HCT116 (cell line): ENCODE results near the gene KLHL24. TPM values are rescaled to one million over a fixed set of nuclear protein-coding genes. Genes with fewer than 3 reads are reported as not detected.

ENCODE experiments used
- ATAC-seq: fragments of 200-7000 bp; cut with Tn5 transposase; 2 replicates; pipeline ENCODE4 v1.9.1; 2020; ENCODE audit warnings: mild to moderate bottlenecking, moderate library complexity
- BruUV-seq: library from RNA; stranded (reverse); fragments of 400-500 nt; replicated peaks from 2 replicates; lab custom pipeline; 2021; lab: Mats Ljungman, UMichigan
- CTCF ChIA-PET: fragments of 300-600 bp; sonication (Branson Sonifier 250); formaldehyde crosslinking; loops from one replicate; lab custom pipeline; 2021; ENCODE audit warnings: antibody characterized with exemption; lab: Charles Lee
- POLR2A ChIA-PET: fragments of 300-600, 350-600 bp; sonication (Branson Sonifier 250); formaldehyde crosslinking; loops from one replicate; lab custom pipeline; 2021; ENCODE audit warnings: antibody characterized with exemption; lab: Charles Lee
- RAD21 ChIA-PET, 2 experiments: fragments of 300-600 bp; sonication (Branson Sonifier 250); formaldehyde crosslinking; loops; one replicate each; lab custom pipeline; 2023; ENCODE audit warnings: low total read pairs in 2 of 2; ENCODE audit not compliant: uncharacterized antibody in 2 of 2, unreplicated experiment in 2 of 2, low non-redundant PET in 1 of 2; lab: Charles Lee
- DNase-seq: peaks from one replicate; pipeline ENCODE4 v3.0.0-alpha.2; 2010; ENCODE audit warnings: low read depth, low spot score
- H2AFZ ChIP-seq: fragments of 200-600 bp; shearing (Covaris generic), sonication (generic); 2 replicates; pipeline ENCODE4 v1.6.1; 2017; ENCODE audit warnings: low read depth, mixed run types, mixed read lengths, antibody characterized with exemption, low read length; ENCODE audit not compliant: poor library complexity, severe bottlenecking
- H3K27ac ChIP-seq: 2 replicates; pipeline ENCODE4 v1.5.1; 2012; ENCODE audit warnings: low read depth, low read length
- H3K27me3 ChIP-seq: fragments of 200-600 bp; sonication (generic); 2 replicates; pipeline ENCODE4 v1.6.1; 2016; ENCODE audit warnings: mixed run types, low read length, mixed read lengths; ENCODE audit not compliant: insufficient read depth
- H3K36me3 ChIP-seq, 2 experiments: fragments of 200-500 bp in 1 of 2; fragments of 200-600 bp in 1 of 2; sonication (Bioruptor generic) in 1 of 2; sonication (generic) in 1 of 2; 2 replicates each; pipeline versions ENCODE4 v1.5.1 to v1.6.1; 2014 to 2016; ENCODE audit warnings: low read length in 2 of 2, inconsistent platforms in 1 of 2, mixed read lengths in 1 of 2, mixed run types in 1 of 2; ENCODE audit not compliant: insufficient read depth in 2 of 2, control insufficient read depth in 1 of 2
- H3K4me1 ChIP-seq, 2 experiments: fragments of 200-600 bp in 1 of 2; sonication (generic) in 1 of 2; 2 replicates each; pipeline versions ENCODE4 v1.5.1 to v1.6.1; 2012 to 2017; ENCODE audit warnings: low read length in 2 of 2, inconsistent platforms in 1 of 2, mild to moderate bottlenecking in 1 of 2, mixed read lengths in 1 of 2, mixed run types in 1 of 2, moderate library complexity in 1 of 2; ENCODE audit not compliant: insufficient read depth in 2 of 2, control insufficient read depth in 1 of 2
- H3K4me2 ChIP-seq: fragments of 200-600 bp; sonication (generic); 2 replicates; pipeline ENCODE4 v1.6.1; 2017; ENCODE audit warnings: mixed run types, low read length, mixed read lengths
- H3K4me3 ChIP-seq, 2 experiments: fragments of 200-600 bp in 1 of 2; sonication (generic) in 1 of 2; replicated peaks in 1 of 2; 2 replicates each; pipeline ENCODE4 v1.5.1; 2011 to 2016; ENCODE audit warnings: low read length in 2 of 2, control low read depth in 1 of 2, low read depth in 1 of 2, mild to moderate bottlenecking in 1 of 2, mixed read lengths in 1 of 2, mixed run types in 1 of 2
- H3K79me2 ChIP-seq: fragments of 200-600 bp; sonication (generic); 2 replicates; pipeline ENCODE4 v1.6.1; 2017; ENCODE audit warnings: mild to moderate bottlenecking, mixed run types, low read length, moderate library complexity, mixed read lengths; ENCODE audit not compliant: insufficient read depth
- H3K9ac ChIP-seq: fragments of 200-600 bp; sonication (generic); 2 replicates; pipeline ENCODE4 v1.6.1; 2016; ENCODE audit warnings: low read length, mixed read lengths
- H3K9me2 ChIP-seq: fragments of 200-600 bp; sonication (generic), shearing (Covaris generic); 2 replicates; pipeline ENCODE4 v1.6.1; 2017; ENCODE audit warnings: mixed run types, mild to moderate bottlenecking, moderate library complexity; ENCODE audit not compliant: insufficient read depth
- H3K9me3 ChIP-seq, 2 experiments: fragments of 200-500 bp in 1 of 2; fragments of 200-600 bp in 1 of 2; sonication (Bioruptor generic) in 1 of 2; sonication (generic) in 1 of 2; 2 replicates each; pipeline ENCODE4 v1.6.1; 2014 to 2017; ENCODE audit warnings: low read length in 2 of 2, mixed read lengths in 2 of 2, inconsistent platforms in 1 of 2, low read depth in 1 of 2, mild to moderate bottlenecking in 1 of 2, mixed run types in 1 of 2, moderate library complexity in 1 of 2; ENCODE audit not compliant: control insufficient read depth in 1 of 2, insufficient read depth in 1 of 2
- H4K20me1 ChIP-seq: fragments of 200-600 bp; sonication (generic), shearing (Covaris generic); 2 replicates; pipeline ENCODE4 v1.6.1; 2017; ENCODE audit warnings: mixed run types, mild to moderate bottlenecking, moderate library complexity; ENCODE audit not compliant: insufficient read depth
- CBX3 ChIP-seq: IDR thresholded peaks from 2 replicates; pipeline ENCODE4 v1.6.1; 2012; ENCODE audit warnings: low read depth
- EGR1 ChIP-seq: IDR thresholded peaks from 2 replicates; pipeline ENCODE4 v1.6.1; 2012; ENCODE audit warnings: low read depth
- ELF1 ChIP-seq: IDR thresholded peaks from 2 replicates; pipeline ENCODE4 v1.6.1; 2012; ENCODE audit warnings: low read depth, borderline replicate concordance
- EZH2phosphoT487 ChIP-seq: fragments of 200-600 bp; IDR thresholded peaks from 2 replicates; pipeline ENCODE4 v1.6.1; 2018; ENCODE audit warnings: antibody characterized with exemption, borderline replicate concordance
- FOSL1 ChIP-seq: IDR thresholded peaks from 2 replicates; pipeline ENCODE4 v1.6.1; 2012; ENCODE audit warnings: low read depth
- JUND ChIP-seq: IDR thresholded peaks from 2 replicates; pipeline ENCODE4 v1.6.1; 2012
- POLR2A ChIP-seq: IDR thresholded peaks from 2 replicates; pipeline ENCODE4 v1.7.0; 2011; ENCODE audit warnings: borderline replicate concordance; ENCODE audit not compliant: insufficient read depth, insufficient read length; ENCODE audit errors: extremely low read depth
- POLR2AphosphoS5 ChIP-seq: IDR thresholded peaks from 2 replicates; pipeline ENCODE4 v1.6.1; 2011; ENCODE audit warnings: mild to moderate bottlenecking, low read depth, low read length, moderate library complexity
- RAD21 ChIP-seq: IDR thresholded peaks from 2 replicates; pipeline ENCODE4 v1.6.1; 2012; ENCODE audit warnings: low read depth, mild to moderate bottlenecking
- SP1 ChIP-seq: IDR thresholded peaks from 2 replicates; pipeline ENCODE4 v1.6.1; 2012; ENCODE audit warnings: low read depth
- TCF7L2 ChIP-seq: IDR thresholded peaks from 2 replicates; pipeline ENCODE4 v1.7.0; 2011; ENCODE audit warnings: borderline replicate concordance, inconsistent platforms; ENCODE audit not compliant: insufficient read depth, insufficient read length; ENCODE audit errors: extremely low read depth
- YY1 ChIP-seq: IDR thresholded peaks from 2 replicates; pipeline ENCODE4 v1.6.1; 2011; ENCODE audit warnings: low read length, low read depth, moderate library complexity, mild to moderate bottlenecking; ENCODE audit not compliant: insufficient replicate concordance; ENCODE audit errors: extremely low read depth
- ZFX ChIP-seq: fragments of 450-650 bp; IDR thresholded peaks from 2 replicates; pipeline ENCODE4 v1.6.1; 2017
- ZNF274 ChIP-seq: fragments of 200-500 bp; sonication (Bioruptor generic); IDR thresholded peaks from 2 replicates; pipeline ENCODE4 v1.6.1; 2014; ENCODE audit warnings: mild to moderate bottlenecking, low read depth, low read length, inconsistent platforms
- intact Hi-C: fragments of 100-400 bp; cut with micrococcal nuclease; formaldehyde crosslinking; loops from 2 replicates; pipeline ENCODE4 v1.10.0; 2022
- total RNA-seq: library from RNA; stranded (reverse); gene quantifications from one replicate; pipeline ENCODE4 v1.2.1, GENCODE V29; 2021; ENCODE audit not compliant: unreplicated experiment
- TF ChIP-seq, protein P1 (sequence below): IDR thresholded peaks from 2 replicates; pipeline ENCODE4 v1.6.1; 2012; ENCODE audit warnings: low read depth

The KLHL24 gene
- total RNA-seq, 1 experiment from 2014 or later, result 21.0 TPM

DNA sequence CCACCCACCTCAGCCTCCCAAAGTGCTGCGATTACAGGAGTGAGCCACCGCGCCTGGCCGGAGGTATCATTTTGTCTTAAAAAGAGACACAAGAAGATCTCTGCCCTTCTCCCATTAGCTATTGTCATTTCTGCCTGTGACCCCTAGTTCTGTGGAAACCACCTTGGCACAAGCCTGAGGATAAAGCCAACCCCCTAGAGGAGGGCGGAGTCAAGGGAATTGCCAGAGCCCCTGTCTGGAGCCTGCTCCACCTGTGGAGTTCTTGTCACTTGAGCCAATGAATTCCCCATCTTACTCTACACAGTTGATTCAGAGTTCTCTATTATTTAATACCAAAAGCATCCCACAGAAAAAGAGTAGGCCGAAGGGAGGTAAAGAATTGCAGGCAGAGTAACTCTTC lies 45.0 kb upstream of the KLHL24 start:
- TF ChIP-seq EGR1, result no peak
- TF ChIP-seq EZH2phosphoT487, result no peak
- TF ChIP-seq YY1, result no peak
- TF ChIP-seq POLR2AphosphoS5, result no peak
- no peak for TF ChIP-seq JUND
- TF ChIP-seq CBX3, result no peak
- TF ChIP-seq POLR2A, result no peak
- no peak for TF ChIP-seq ELF1
- TF ChIP-seq TCF7L2, result no peak
- TF ChIP-seq RAD21, result no peak
- no peak for TF ChIP-seq ZNF274
- TF ChIP-seq SP1, result no peak
- TF ChIP-seq FOSL1, result no peak
- no peak for TF ChIP-seq ZFX
- TF ChIP-seq, protein P1, sequence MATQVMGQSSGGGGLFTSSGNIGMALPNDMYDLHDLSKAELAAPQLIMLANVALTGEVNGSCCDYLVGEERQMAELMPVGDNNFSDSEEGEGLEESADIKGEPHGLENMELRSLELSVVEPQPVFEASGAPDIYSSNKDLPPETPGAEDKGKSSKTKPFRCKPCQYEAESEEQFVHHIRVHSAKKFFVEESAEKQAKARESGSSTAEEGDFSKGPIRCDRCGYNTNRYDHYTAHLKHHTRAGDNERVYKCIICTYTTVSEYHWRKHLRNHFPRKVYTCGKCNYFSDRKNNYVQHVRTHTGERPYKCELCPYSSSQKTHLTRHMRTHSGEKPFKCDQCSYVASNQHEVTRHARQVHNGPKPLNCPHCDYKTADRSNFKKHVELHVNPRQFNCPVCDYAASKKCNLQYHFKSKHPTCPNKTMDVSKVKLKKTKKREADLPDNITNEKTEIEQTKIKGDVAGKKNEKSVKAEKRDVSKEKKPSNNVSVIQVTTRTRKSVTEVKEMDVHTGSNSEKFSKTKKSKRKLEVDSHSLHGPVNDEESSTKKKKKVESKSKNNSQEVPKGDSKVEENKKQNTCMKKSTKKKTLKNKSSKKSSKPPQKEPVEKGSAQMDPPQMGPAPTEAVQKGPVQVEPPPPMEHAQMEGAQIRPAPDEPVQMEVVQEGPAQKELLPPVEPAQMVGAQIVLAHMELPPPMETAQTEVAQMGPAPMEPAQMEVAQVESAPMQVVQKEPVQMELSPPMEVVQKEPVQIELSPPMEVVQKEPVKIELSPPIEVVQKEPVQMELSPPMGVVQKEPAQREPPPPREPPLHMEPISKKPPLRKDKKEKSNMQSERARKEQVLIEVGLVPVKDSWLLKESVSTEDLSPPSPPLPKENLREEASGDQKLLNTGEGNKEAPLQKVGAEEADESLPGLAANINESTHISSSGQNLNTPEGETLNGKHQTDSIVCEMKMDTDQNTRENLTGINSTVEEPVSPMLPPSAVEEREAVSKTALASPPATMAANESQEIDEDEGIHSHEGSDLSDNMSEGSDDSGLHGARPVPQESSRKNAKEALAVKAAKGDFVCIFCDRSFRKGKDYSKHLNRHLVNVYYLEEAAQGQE, result no peak
- no peaks in the 10 kb centered on the region for H3K27me3 ChIP-seq
- no TSS peak for BruUV-seq
- intact Hi-C loops, result no loop called here
- no peaks in the 10 kb centered on the region for H3K79me2 ChIP-seq
- CTCF ChIA-PET, result interaction anchor here (0.8 kb wide), 1 partner anchor 864 kb away, joined by 3 read pairs; no protein-coding TSS in a partner anchor
- no peaks in the 10 kb centered on the region for H4K20me1 ChIP-seq
- no peaks in the 10 kb centered on the region for H3K9me2 ChIP-seq
- DNase-seq (no peak), ATAC-seq (no peak)
- no peaks in the 10 kb centered on the region for H3K4me1 ChIP-seq
- no peak overlapping the region for H3K9ac ChIP-seq
- no peak overlapping the region for H3K27ac ChIP-seq
- POLR2A ChIA-PET, result no interaction called here
- H2AFZ ChIP-seq, result no peak overlapping the region
- no peaks in the 10 kb centered on the region for H3K36me3 ChIP-seq
- H3K9me3 ChIP-seq, result no peaks in the 10 kb centered on the region
- RAD21 ChIA-PET, result no interaction called here
- H3K4me3 ChIP-seq, result no peak overlapping the region
- H3K4me2 ChIP-seq, result no peak overlapping the region
